ENCODE measurements around the gene OR10T2. TPM values are rescaled to one million over a fixed set of nuclear protein-coding genes. Genes with fewer than 3 reads are reported as not detected.

The OR10T2 gene
- total and polyA plus RNA-seq, 10 of the 15 experiments (the other 5 are each of a cell fraction or from before 2014, with no cell fraction given) = not detected

- TF ChIP-seq ZBTB11 (CRISPR knock-in tag; IDR thresholded peaks at IDR 0.05) = no peak
- TF ChIP-seq NFIC (IDR thresholded peaks at IDR 0.05; ENCODE audit: low read depth, low read length) = no peak
- TF ChIP-seq ETV6 (conservative IDR thresholded peaks at IDR 0.05 in 1 of 2, IDR thresholded peaks at IDR 0.05 in 1 of 2; ENCODE audit: borderline replicate concordance in 1 of 2, low read depth in 1 of 2) = no peak
- no peak for TF ChIP-seq CHD2 (IDR thresholded peaks at IDR 0.05; ENCODE audit: borderline replicate concordance, low read depth, low read length)
- TF ChIP-seq KLF5 (IDR thresholded peaks at IDR 0.05; ENCODE audit: partially characterized antibody) = no peak
- TF ChIP-seq NR2F1 (conservative IDR thresholded peaks at IDR 0.05) = no peak
- no peak for TF ChIP-seq HDGF (IDR thresholded peaks at IDR 0.05)
- TF ChIP-seq TCF12 (IDR thresholded peaks at IDR 0.05; ENCODE audit: low read depth, low read length) = no peak
- TF ChIP-seq JUND (IDR thresholded peaks at IDR 0.05; ENCODE audit: low read depth, low read length) = no peak
- no peak for TF ChIP-seq RFX5 (IDR thresholded peaks at IDR 0.05; ENCODE audit: low read depth, low read length)
- TF ChIP-seq SPI1 (IDR thresholded peaks at IDR 0.05; ENCODE audit: borderline replicate concordance, insufficient read depth, low read depth, low read length) = no peak
Observed at GRCh38 chr1:158354255-158354654, 45.0 kb downstream of the OR10T2 start (continued).

Data from GM12878 (cell line).